ENCODE results near the gene PBLD. TPM values are rescaled to one million over a fixed set of nuclear protein-coding genes. Genes with fewer than 3 reads are reported as not detected.

Gene PBLD
- total and polyA plus RNA-seq, 9 of the 15 experiments (the other 6 are each of a cell fraction or from before 2014, with no cell fraction given) = 1.2 to 4.3 (median 2.5) TPM

DNA sequence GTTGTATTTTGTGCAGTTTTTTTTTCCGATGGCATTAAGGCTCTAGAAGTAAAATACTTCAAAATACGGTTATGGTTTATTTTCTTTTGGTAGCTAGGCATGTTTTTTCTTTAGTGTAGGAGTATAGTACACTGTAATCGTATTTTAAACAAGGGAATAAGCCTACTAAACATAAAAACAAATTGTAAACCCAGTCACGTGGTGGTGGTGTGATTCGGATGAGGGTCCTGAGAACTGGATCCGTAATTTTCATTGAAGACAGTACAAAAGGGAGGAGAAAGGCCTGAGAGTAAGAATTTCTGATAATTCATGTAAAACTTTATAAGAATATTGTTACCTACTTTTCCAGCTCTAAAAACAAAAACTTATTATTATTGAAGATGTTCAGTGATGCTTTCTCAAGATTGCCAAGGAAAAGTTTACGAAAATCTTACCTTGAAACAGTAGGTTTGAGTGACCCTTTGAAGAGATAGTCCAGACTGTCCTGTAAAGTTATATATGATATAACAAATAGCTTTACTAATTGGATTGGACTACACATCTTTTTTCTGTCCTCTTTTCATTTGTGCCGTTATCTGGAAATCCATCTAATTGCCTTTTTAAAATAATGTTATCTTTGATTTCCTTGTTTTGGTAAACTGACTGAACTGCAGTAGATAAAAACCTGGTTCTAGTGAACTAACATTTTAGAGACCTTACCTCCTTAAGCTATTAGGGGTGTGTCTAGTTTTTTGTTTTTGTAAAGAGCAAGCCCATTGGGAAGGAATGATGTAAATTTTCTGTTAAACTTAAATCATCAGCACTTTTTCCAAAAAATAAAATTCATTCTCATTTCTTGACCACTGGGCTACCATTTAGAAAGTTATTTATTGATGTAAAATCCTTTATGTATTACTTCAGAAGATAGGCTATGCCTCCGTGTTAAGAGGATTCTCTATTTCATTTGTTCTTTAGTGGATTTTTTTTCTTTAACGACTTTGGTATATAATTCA lies 1.0 kb upstream of the PBLD start:
- Histone ChIP-seq H3K4me1 (replicated peaks in 1 of 2; ENCODE audit: control insufficient read depth in 2 of 2, insufficient read depth in 2 of 2, low read length in 2 of 2) (peaks cover 16 to 20% of the 10 kb centered on the region in 2 experiments; a peak in 4 of 5 replicates), H4K20me1 (replicated peaks; ENCODE audit: control insufficient read depth, insufficient read depth, low read length) (peaks cover 31% of the 10 kb centered on the region)
- TF ChIP-seq PYGO2 (tag; IDR thresholded peaks at IDR 0.05) (no peak), RBFOX2 (IDR thresholded peaks at IDR 0.05; ENCODE audit: low read depth, low read length) (peak; percentile 52), MAZ (CRISPR knock-in tag; conservative IDR thresholded peaks at IDR 0.05 in 1 of 2, IDR thresholded peaks at IDR 0.05 in 1 of 2) (no peak), BCL6 (CRISPR knock-in tag; IDR thresholded peaks at IDR 0.05) (no peak), RFX7 (CRISPR knock-in tag; IDR thresholded peaks at IDR 0.05) (no peak), MAFG (tag; conservative IDR thresholded peaks at IDR 0.05) (0 out of 2 replicates have a peak, but pooled peaks have one; percentile 18), ETV6 (IDR thresholded peaks at IDR 0.05; ENCODE audit: borderline replicate concordance in 1 of 2, low read depth in 2 of 2, low read length in 1 of 2) (no peak), ETV6 (CRISPR knock-in tag; IDR thresholded peaks at IDR 0.05; ENCODE audit: borderline replicate concordance) (no peak), HDGF (IDR thresholded peaks at IDR 0.05) (no peak), ZNF75A (CRISPR knock-in tag; IDR thresholded peaks at IDR 0.05) (no peak), SIX5 (IDR thresholded peaks at IDR 0.05; ENCODE audit: borderline replicate concordance in 1 of 2, insufficient read depth in 1 of 2, low read depth in 1 of 2, low read length in 2 of 2) (no peak), MYNN (IDR thresholded peaks at IDR 0.05) (no peak), MYNN (CRISPR knock-in tag; IDR thresholded peaks at IDR 0.05) (no peak), KLF1 (tag; IDR thresholded peaks at IDR 0.05) (no peak)
- TF ChIP-seq, protein P1, sequence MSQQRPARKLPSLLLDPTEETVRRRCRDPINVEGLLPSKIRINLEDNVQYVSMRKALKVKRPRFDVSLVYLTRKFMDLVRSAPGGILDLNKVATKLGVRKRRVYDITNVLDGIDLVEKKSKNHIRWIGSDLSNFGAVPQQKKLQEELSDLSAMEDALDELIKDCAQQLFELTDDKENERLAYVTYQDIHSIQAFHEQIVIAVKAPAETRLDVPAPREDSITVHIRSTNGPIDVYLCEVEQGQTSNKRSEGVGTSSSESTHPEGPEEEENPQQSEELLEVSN (IDR thresholded peaks at IDR 0.05; ENCODE audit: borderline replicate concordance in 1 of 2, extremely low read depth in 1 of 2, insufficient read depth in 1 of 2, insufficient read length in 1 of 2, low read depth in 1 of 2, low read length in 1 of 2, poor library complexity in 1 of 2, severe bottlenecking in 1 of 2) = no peak
- TF ChIP-seq, protein P2, sequence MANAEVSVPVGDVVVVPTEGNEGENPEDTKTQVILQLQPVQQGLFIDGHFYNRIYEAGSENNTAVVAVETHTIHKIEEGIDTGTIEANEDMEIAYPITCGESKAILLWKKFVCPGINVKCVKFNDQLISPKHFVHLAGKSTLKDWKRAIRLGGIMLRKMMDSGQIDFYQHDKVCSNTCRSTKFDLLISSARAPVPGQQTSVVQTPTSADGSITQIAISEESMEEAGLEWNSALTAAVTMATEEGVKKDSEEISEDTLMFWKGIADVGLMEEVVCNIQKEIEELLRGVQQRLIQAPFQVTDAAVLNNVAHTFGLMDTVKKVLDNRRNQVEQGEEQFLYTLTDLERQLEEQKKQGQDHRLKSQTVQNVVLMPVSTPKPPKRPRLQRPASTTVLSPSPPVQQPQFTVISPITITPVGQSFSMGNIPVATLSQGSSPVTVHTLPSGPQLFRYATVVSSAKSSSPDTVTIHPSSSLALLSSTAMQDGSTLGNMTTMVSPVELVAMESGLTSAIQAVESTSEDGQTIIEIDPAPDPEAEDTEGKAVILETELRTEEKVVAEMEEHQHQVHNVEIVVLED (CRISPR knock-in tag; IDR thresholded peaks at IDR 0.05) = no peak
- TF ChIP-seq, protein P3, sequence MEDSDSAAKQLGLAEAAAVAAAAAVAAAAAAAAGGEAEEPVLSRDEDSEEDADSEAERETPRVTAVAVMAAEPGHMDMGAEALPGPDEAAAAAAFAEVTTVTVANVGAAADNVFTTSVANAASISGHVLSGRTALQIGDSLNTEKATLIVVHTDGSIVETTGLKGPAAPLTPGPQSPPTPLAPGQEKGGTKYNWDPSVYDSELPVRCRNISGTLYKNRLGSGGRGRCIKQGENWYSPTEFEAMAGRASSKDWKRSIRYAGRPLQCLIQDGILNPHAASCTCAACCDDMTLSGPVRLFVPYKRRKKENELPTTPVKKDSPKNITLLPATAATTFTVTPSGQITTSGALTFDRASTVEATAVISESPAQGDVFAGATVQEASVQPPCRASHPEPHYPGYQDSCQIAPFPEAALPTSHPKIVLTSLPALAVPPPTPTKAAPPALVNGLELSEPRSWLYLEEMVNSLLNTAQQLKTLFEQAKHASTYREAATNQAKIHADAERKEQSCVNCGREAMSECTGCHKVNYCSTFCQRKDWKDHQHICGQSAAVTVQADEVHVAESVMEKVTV (CRISPR knock-in tag; IDR thresholded peaks at IDR 0.05) = 0 out of 2 replicates have a peak, but pooled peaks have one; percentile 11

More for the DNA sequence above, 1.0 kb upstream of the PBLD start:
- DNase-seq (ENCODE audit: extremely low read depth in 1 of 4, low spot score in 3 of 4) (no peak), ATAC-seq (no peak), FAIRE-seq (no peak)
- BruUV-seq (replicated peaks) = no TSS peak
- Histone ChIP-seq H3K9me3 (replicated peaks; ENCODE audit: control insufficient read depth, insufficient read depth, low read depth, low read length) (no peaks in the 10 kb centered on the region), H3K4me3 (peak overlapping the region; percentile 66), H3K4me2 (ENCODE audit: insufficient read depth, low read length) (peak overlapping the region; percentile 92), H3K9ac (ENCODE audit: insufficient read depth in 1 of 2, low read depth in 2 of 2, low read length in 2 of 2) (peak overlapping the region in 1 of 2 experiments; percentile 98; a peak in 3 of 4 replicates), H3K79me2 (ENCODE audit: control insufficient read depth, insufficient read depth, low read length) (peaks cover 79% of the 10 kb centered on the region), H3K36me3 (ENCODE audit: control insufficient read depth, insufficient read depth, low read length) (peaks cover 57% of the 10 kb centered on the region), H2AFZ (ENCODE audit: low read depth, low read length) (no peak overlapping the region), H3K27me3 (ENCODE audit: control insufficient read depth in 2 of 2, insufficient read depth in 2 of 2, low read length in 2 of 2) (no peaks in the 10 kb centered on the region), H3K9me1 (ENCODE audit: control insufficient read depth, insufficient read depth, low read length) (peaks cover 7% of the 10 kb centered on the region), H3K27ac (ENCODE audit: extremely low read depth, low read depth, low read length) (peak overlapping the region; percentile 98)
- CTCF ChIA-PET (ENCODE audit: low intra/inter-chr PET ratio) = interaction anchor here (0.6 kb wide), 1 partner anchor 121 kb away, joined by 3 read pairs; no protein-coding TSS in a partner anchor
- WGBS (ENCODE audit: insufficient coverage, low coverage, missing lambda C conversion rate) = 0% methylated on average over 10 of the region's 10 CpGs
- in situ Hi-C loops (cut with MboI) (no loop called here), intact Hi-C loops (cut with micrococcal nuclease) (loop anchor here (10.0 kb wide), 1 partner anchor 539 kb away; no protein-coding TSS in a partner anchor)
- POLR2A ChIA-PET = interaction anchor here (0.7 to 5.4 kb wide), 22 partner anchors 7 to 569 kb away, joined by 3 to 104 read pairs (median 3); no protein-coding TSS in a partner anchor
